Gastrocnemius medialis (tissue), 4 donors: Measurements from ENCODE around the gene TPM2.

Experiments used
- POLR2A ChIP-seq, 2 donors: fragments of 450-650 bp; IDR thresholded peaks; one replicate each; pipeline ENCODE4 v1.6.1; 2017; ENCODE audit warnings: antibody characterized with exemption in 2 of 2, mild to moderate bottlenecking in 2 of 2, moderate library complexity in 2 of 2
- TF ChIP-seq, protein P1 (sequence below), 5 experiments: fragments of 450-650 bp in 3 of 5; fragments of 200-600 bp in 2 of 5; sonication (generic) in 2 of 5; IDR thresholded peaks in 4 of 5; conservative IDR thresholded peaks in 1 of 5; 1 replicate in 4 of 5; 2 replicates in 1 of 5; pipeline ENCODE4 v1.5.1; 2016 to 2019; ENCODE audit warnings: antibody characterized with exemption in 5 of 5, mild to moderate bottlenecking in 3 of 5, moderate library complexity in 3 of 5

- TF ChIP-seq, protein P1, sequence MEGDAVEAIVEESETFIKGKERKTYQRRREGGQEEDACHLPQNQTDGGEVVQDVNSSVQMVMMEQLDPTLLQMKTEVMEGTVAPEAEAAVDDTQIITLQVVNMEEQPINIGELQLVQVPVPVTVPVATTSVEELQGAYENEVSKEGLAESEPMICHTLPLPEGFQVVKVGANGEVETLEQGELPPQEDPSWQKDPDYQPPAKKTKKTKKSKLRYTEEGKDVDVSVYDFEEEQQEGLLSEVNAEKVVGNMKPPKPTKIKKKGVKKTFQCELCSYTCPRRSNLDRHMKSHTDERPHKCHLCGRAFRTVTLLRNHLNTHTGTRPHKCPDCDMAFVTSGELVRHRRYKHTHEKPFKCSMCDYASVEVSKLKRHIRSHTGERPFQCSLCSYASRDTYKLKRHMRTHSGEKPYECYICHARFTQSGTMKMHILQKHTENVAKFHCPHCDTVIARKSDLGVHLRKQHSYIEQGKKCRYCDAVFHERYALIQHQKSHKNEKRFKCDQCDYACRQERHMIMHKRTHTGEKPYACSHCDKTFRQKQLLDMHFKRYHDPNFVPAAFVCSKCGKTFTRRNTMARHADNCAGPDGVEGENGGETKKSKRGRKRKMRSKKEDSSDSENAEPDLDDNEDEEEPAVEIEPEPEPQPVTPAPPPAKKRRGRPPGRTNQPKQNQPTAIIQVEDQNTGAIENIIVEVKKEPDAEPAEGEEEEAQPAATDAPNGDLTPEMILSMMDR (IDR thresholded peaks at IDR 0.05 in 4 of 5, conservative IDR thresholded peaks at IDR 0.05 in 1 of 5): no peak
- no peak for TF ChIP-seq POLR2A (IDR thresholded peaks at IDR 0.05)
Measured at GRCh38 chr9:35667939-35668338, 21.8 kb downstream of the TPM2 start.
